Natural killer cell treated with Interleukin-12 subunit alpha and Interleukin-12 subunit beta and Interleukin-15 and Interleukin-18, amount 100 ng/mL, for 72 hours (primary cell): ENCODE measurements around the gene SLC16A10. TPM values are rescaled to one million over a fixed set of nuclear protein-coding genes. Genes with fewer than 3 reads are reported as not detected.

Experiments
- ATAC-seq, 2 donors: fragments of 150-1000 bp; cut with Tn5 transposase in 1 of 2; sonication (Bioruptor Pico), chemical (Tn5 transposase) in 1 of 2; 2 replicates each; pipeline ENCODE4 v1.10.0; 2021
- DNase-seq: peaks from one replicate; pipeline ENCODE4 v3.0.0; 2022; ENCODE audit warnings: low spot score
- H3K27ac Mint-ChIP-seq, 2 donors: 1 replicate in 1 of 2; 2 replicates in 1 of 2; pipeline ENCODE4 v1.8.0; 2022; ENCODE audit warnings: mixed read lengths in 2 of 2, mild to moderate bottlenecking in 1 of 2, moderate library complexity in 1 of 2
- H3K27me3 Mint-ChIP-seq, 2 donors: 1 replicate in 1 of 2; 2 replicates in 1 of 2; pipeline ENCODE4 v1.8.0; 2022; ENCODE audit warnings: mixed read lengths in 2 of 2
- H3K36me3 Mint-ChIP-seq: one replicate; pipeline ENCODE4 v1.8.0; 2022; ENCODE audit warnings: mixed read lengths
- H3K4me1 Mint-ChIP-seq, 2 donors: 1 replicate in 1 of 2; 2 replicates in 1 of 2; pipeline ENCODE4 v1.8.0; 2022; ENCODE audit warnings: low read depth in 2 of 2, mixed read lengths in 2 of 2, mild to moderate bottlenecking in 1 of 2
- H3K4me3 Mint-ChIP-seq: one replicate; pipeline ENCODE4 v1.8.0; 2022; ENCODE audit warnings: mixed read lengths
- H3K9me3 Mint-ChIP-seq: 2 replicates; pipeline ENCODE4 v1.8.0; 2022; ENCODE audit warnings: mixed read lengths
- total RNA-seq, 2 donors: library from RNA; stranded (reverse); gene quantifications; one replicate each; pipeline ENCODE4 v1.2.3, GENCODE V29; 2022

Gene SLC16A10
- total RNA-seq, 2 donors from 2014 or later = 0.48 to 0.59 TPM

- no peaks in the 10 kb centered on the region for H3K36me3 Mint-ChIP-seq
- DNase-seq = no peak
These were observed 123.0 kb downstream of the SLC16A10 start for GRCh38 chr6:111210194-111210728.

GRCh38 chr6:111211411-111212030, 124.2 kb downstream of the SLC16A10 start:
- H3K9me3 Mint-ChIP-seq = no peaks in the 10 kb centered on the region
- peaks cover 0 to 5% of the 10 kb centered on the region in 2 donors for H3K27me3 Mint-ChIP-seq
- ATAC-seq (peak in 1 of 2 donors; percentile 40), DNase-seq (no peak)
- H3K27ac Mint-ChIP-seq = no peak overlapping the region
- H3K36me3 Mint-ChIP-seq = no peaks in the 10 kb centered on the region
- H3K4me1 Mint-ChIP-seq = no peaks in the 10 kb centered on the region
- no peak overlapping the region for H3K4me3 Mint-ChIP-seq

More at GRCh38 chr6:111210194-111210728, 123.0 kb downstream of the SLC16A10 start:
- Mint-ChIP-seq H3K4me1 (no peaks in the 10 kb centered on the region), H3K4me3 (no peak overlapping the region), H3K27ac (no peak overlapping the region), H3K27me3 (peaks cover 0 to 5% of the 10 kb centered on the region in 2 donors), H3K9me3 (no peaks in the 10 kb centered on the region)
- ATAC-seq = peak in 1 of 2 donors; percentile 52

GRCh38 chr6:111212625-111213024, 125.3 kb downstream of the SLC16A10 start:
- Mint-ChIP-seq H3K27me3 (peaks cover 0 to under 1% of the 10 kb centered on the region in 2 donors), H3K27ac (no peak overlapping the region), H3K4me1 (no peaks in the 10 kb centered on the region), H3K9me3 (no peaks in the 10 kb centered on the region), H3K4me3 (no peak overlapping the region), H3K36me3 (no peaks in the 10 kb centered on the region)
- ATAC-seq (no peak), DNase-seq (no peak)

- no peaks in the 10 kb centered on the region for H3K36me3 Mint-ChIP-seq
- ATAC-seq (no peak), DNase-seq (no peak)
- no peak overlapping the region for H3K4me3 Mint-ChIP-seq
- no peak overlapping the region for H3K27ac Mint-ChIP-seq
- peaks cover 0 to 9% of the 10 kb centered on the region in 2 donors for H3K27me3 Mint-ChIP-seq
- H3K9me3 Mint-ChIP-seq = no peaks in the 10 kb centered on the region
- H3K4me1 Mint-ChIP-seq = no peaks in the 10 kb centered on the region
These were observed 127.8 kb downstream of the SLC16A10 start for GRCh38 chr6:111215131-111215530.

GRCh38 chr6:111219785-111220184, 132.5 kb downstream of the SLC16A10 start:
- Mint-ChIP-seq H3K4me3 (no peak overlapping the region), H3K27me3 (peaks cover 2 to 9% of the 10 kb centered on the region in 2 donors), H3K4me1 (no peaks in the 10 kb centered on the region), H3K36me3 (no peaks in the 10 kb centered on the region), H3K9me3 (no peaks in the 10 kb centered on the region), H3K27ac (no peak overlapping the region)
- ATAC-seq = no peak
- no peak for DNase-seq

DNA sequence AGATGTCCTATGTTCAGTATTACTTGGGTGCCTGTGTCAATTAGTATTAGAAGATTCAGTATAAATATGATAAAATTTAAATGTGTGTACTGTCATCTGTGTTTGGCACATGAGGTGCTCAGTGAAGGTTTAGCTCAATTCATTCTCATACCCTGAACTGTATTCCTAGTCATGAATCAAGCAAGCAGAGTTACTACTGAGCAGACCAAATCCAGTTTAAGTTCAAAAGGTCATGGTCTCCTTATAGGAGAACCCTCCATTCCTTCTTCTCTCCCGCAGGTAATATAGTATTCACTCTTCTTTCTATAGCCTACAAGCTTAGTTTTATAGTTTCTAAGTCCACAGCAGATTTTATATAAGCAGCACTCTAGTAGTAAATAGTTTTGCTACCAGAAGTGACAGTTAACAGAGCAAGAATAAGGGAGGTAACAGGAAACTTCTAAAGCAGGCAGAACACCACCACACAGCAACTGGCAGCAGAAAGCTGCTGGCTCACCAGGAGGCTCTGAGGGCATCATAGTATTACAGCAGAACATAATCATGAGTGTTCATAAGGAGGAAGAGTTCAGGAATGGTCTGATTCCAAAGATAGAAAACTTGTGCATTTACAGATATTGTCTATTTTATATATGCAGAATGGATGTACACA, 133.2 kb downstream of the SLC16A10 start:
- Mint-ChIP-seq H3K27me3 (peaks cover 2 to 9% of the 10 kb centered on the region in 2 donors), H3K9me3 (no peaks in the 10 kb centered on the region), H3K4me1 (no peaks in the 10 kb centered on the region), H3K27ac (no peak overlapping the region), H3K4me3 (no peak overlapping the region), H3K36me3 (no peaks in the 10 kb centered on the region)
- no peak for DNase-seq
- no peak for ATAC-seq

GRCh38 chr6:111221804-111222203, 134.5 kb downstream of the SLC16A10 start:
- no peaks in the 10 kb centered on the region for H3K4me1 Mint-ChIP-seq
- H3K4me3 Mint-ChIP-seq = no peak overlapping the region
- H3K27me3 Mint-ChIP-seq = peaks cover 2 to 9% of the 10 kb centered on the region in 2 donors
- ATAC-seq (no peak), DNase-seq (no peak)
- H3K36me3 Mint-ChIP-seq = no peaks in the 10 kb centered on the region
- H3K27ac Mint-ChIP-seq = no peak overlapping the region
- H3K9me3 Mint-ChIP-seq = no peaks in the 10 kb centered on the region

DNA sequence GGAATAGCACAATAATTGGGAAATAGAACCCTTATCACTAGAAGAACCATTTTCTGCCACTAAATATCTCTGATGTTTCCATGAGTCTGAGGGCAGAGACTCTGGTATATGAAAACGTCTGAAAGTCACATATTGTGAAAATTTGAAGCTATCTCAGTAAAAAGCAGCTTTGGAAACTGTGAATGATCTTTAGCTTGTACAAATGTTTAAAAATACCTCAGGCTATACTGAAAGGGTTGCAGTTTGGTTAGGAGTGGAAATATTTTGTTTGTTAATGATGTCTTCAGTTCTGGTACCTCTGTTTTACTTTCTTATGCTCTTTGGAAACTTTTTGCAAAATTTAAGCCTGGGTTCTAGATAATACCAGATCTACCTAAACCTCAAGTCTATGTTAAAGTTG, 135.0 kb downstream of the SLC16A10 start:
- H3K36me3 Mint-ChIP-seq = no peaks in the 10 kb centered on the region
- no peaks in the 10 kb centered on the region for H3K9me3 Mint-ChIP-seq
- ATAC-seq = no peak
- no peak overlapping the region for H3K27ac Mint-ChIP-seq
- DNase-seq = no peak
- no peak overlapping the region for H3K4me3 Mint-ChIP-seq
- peaks cover 2 to 9% of the 10 kb centered on the region in 2 donors for H3K27me3 Mint-ChIP-seq
- no peaks in the 10 kb centered on the region for H3K4me1 Mint-ChIP-seq

GRCh38 chr6:111228094-111228493, 140.8 kb downstream of the SLC16A10 start:
- Mint-ChIP-seq H3K27ac (no peak overlapping the region), H3K27me3 (peaks cover 5 to 10% of the 10 kb centered on the region in 2 donors), H3K36me3 (no peaks in the 10 kb centered on the region), H3K4me1 (no peaks in the 10 kb centered on the region), H3K4me3 (no peak overlapping the region), H3K9me3 (no peaks in the 10 kb centered on the region)
- DNase-seq (no peak), ATAC-seq (no peak)

DNA sequence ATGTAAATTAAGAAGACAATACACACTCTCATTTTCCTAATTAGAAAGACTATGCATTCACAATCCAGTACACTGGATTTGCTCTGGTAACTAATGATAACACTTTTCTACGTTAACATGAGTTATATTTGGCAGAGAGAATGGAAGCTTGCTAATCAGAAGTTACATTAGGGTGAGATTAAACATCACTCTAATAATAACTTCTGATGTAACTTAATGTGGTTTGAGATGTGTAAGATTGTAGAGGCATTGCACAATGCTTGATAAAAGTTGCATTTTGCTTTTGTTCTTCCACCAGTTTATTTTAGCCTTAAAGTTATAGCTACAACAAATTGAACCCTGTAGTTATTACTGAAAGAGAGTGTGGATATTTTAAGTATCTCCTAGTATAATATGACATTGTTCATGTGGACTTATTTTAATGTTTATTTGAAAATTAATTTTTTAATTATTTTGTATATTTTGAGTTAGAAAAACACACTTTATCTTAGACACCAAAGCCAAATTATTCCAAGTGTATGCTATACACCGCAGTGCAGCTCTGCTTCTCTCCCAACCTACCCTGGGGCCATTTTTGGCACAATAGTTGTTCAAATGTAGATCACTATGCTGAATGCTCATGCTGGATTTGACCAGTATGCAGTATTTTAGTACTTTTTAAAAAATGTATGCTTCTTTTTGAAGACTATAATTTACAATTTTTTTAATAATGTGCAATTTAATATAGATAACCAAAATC, 143.2 kb downstream of the SLC16A10 start:
- no peaks in the 10 kb centered on the region for H3K4me1 Mint-ChIP-seq
- H3K27ac Mint-ChIP-seq = no peak overlapping the region
- ATAC-seq (no peak), DNase-seq (no peak)
- no peaks in the 10 kb centered on the region for H3K36me3 Mint-ChIP-seq
- no peak overlapping the region for H3K4me3 Mint-ChIP-seq
- H3K9me3 Mint-ChIP-seq = no peaks in the 10 kb centered on the region
- peaks cover 20 to 32% of the 10 kb centered on the region in 2 donors for H3K27me3 Mint-ChIP-seq

GRCh38 chr6:111231090-111231459, 143.8 kb downstream of the SLC16A10 start:
- H3K4me1 Mint-ChIP-seq = no peaks in the 10 kb centered on the region
- H3K36me3 Mint-ChIP-seq = no peaks in the 10 kb centered on the region
- no peaks in the 10 kb centered on the region for H3K9me3 Mint-ChIP-seq
- DNase-seq (no peak), ATAC-seq (no peak)
- no peak overlapping the region for H3K4me3 Mint-ChIP-seq
- H3K27ac Mint-ChIP-seq = no peak overlapping the region
- H3K27me3 Mint-ChIP-seq = peaks cover 20 to 32% of the 10 kb centered on the region in 2 donors

DNA sequence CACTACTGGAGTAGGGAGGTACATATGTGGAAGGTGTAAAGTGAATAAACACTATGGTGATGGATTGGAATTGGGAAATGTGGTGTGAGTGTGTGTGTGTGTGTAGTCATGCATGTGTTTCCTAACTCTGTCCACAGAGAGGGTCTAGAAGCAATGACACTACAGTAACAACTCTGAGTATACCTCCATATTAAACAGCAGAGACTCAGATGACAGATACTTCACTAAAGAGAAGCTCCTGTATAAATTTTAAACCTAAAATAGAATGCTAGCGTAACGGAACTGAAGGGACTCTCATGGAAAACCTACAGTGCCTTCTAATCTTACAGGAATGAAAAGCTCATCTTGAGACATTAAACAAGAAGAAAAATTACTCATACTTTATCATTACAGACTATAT, 150.5 kb downstream of the SLC16A10 start:
- peaks cover 17 to 26% of the 10 kb centered on the region in 2 donors for H3K27me3 Mint-ChIP-seq
- no peaks in the 10 kb centered on the region for H3K4me1 Mint-ChIP-seq
- H3K9me3 Mint-ChIP-seq = no peaks in the 10 kb centered on the region
- no peaks in the 10 kb centered on the region for H3K36me3 Mint-ChIP-seq
- no peak overlapping the region for H3K4me3 Mint-ChIP-seq
- ATAC-seq (no peak), DNase-seq (no peak)
- H3K27ac Mint-ChIP-seq = no peak overlapping the region

DNA sequence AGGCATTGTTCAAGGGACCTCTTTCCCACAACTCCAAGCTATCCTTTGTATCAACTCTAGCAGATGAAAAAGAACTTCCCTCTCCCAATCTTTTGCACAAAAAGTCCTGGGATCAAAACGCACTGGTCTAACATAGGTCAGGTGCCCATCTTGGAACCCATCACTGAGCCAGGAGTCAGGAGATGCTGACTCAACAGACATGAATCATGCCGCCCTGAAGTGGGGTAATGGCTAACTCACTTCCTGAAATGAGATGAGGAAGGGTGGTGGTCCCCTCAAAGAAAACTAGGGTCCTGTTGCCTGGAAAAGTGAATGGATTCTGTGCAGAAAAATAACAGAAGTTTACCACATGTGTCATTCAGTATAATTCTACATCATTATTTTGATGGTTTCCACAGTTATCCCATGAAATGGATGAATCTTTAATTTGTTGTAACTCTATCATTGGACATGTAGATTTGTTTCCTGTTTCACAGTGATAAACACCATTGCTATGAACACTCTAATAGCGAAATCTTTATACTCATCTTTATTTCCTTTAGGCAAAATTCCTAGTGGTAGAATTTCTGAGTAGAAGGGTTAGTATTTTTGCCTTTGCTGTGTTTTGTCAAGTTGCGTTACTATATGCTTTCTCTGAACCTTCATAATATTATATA, 151.3 kb downstream of the SLC16A10 start:
- peaks cover 18 to 25% of the 10 kb centered on the region in 2 donors for H3K27me3 Mint-ChIP-seq
- H3K4me3 Mint-ChIP-seq = no peak overlapping the region
- DNase-seq (no peak), ATAC-seq (no peak)
- no peak overlapping the region for H3K27ac Mint-ChIP-seq
- no peaks in the 10 kb centered on the region for H3K4me1 Mint-ChIP-seq
- no peaks in the 10 kb centered on the region for H3K9me3 Mint-ChIP-seq
- no peaks in the 10 kb centered on the region for H3K36me3 Mint-ChIP-seq
